H1 (cell line): ENCODE measurements around the gene GDPD2. TPM values are rescaled to one million over a fixed set of nuclear protein-coding genes. Genes with fewer than 3 reads are reported as not detected.

Experiments used
- EZH2 ChIP-seq: fragments of 200-600 bp; sonication (generic); IDR thresholded peaks from 2 replicates; pipeline ENCODE4 v1.7.1; 2012; ENCODE audit warnings: low read depth, mild to moderate bottlenecking, moderate library complexity, low read length, inconsistent platforms; ENCODE audit not compliant: severe bottlenecking
- HDAC2 ChIP-seq, 2 experiments: fragments of 300-600 bp in 1 of 2; sonication (generic) in 1 of 2; IDR thresholded peaks; 2 replicates each; pipeline ENCODE4 v1.6.1; 2011 to 2012; ENCODE audit warnings: low read depth in 2 of 2, low read length in 2 of 2, mild to moderate bottlenecking in 2 of 2, moderate library complexity in 2 of 2, borderline replicate concordance in 1 of 2, inconsistent platforms in 1 of 2
- KDM5A ChIP-seq: fragments of 200-600 bp; IDR thresholded peaks from 2 replicates; pipeline ENCODE4 v1.7.1; 2012; ENCODE audit warnings: mild to moderate bottlenecking, low read length, inconsistent platforms, mixed read lengths
- PHF8 ChIP-seq: fragments of 200-600 bp; sonication (generic); conservative IDR thresholded peaks from 2 replicates; pipeline ENCODE4 v1.7.1; 2012; ENCODE audit warnings: low read depth, mild to moderate bottlenecking, inconsistent platforms, low read length, moderate library complexity
- POU5F1 ChIP-seq: IDR thresholded peaks from 2 replicates; pipeline ENCODE4 v1.6.1; 2011; ENCODE audit warnings: low read depth, mild to moderate bottlenecking, low read length, moderate library complexity
- TCF12 ChIP-seq: IDR thresholded peaks from 2 replicates; pipeline ENCODE4 v1.6.1; 2011; ENCODE audit warnings: low read depth, mild to moderate bottlenecking, low read length
- polyA plus RNA-seq, 7 experiments: library from polyadenylated mRNA; depleted of rRNA in 3 of 7; stranded (reverse) in 5 of 7; unstranded in 2 of 7; fragments of >200 nt in 5 of 7; fragments of 200-250 nt in 2 of 7; gene quantifications; 1 replicate in 5 of 7; 2 replicates in 1 of 7; 4 replicates in 1 of 7; pipeline versions ENCODE4 v1.2.1 to v1.2.3, GENCODE V29; 2011 to 2013; ENCODE audit warnings: missing spikeins in 2 of 7, mixed read lengths in 2 of 7
- total RNA-seq: library from RNA; stranded (reverse); fragmentation: NEBNext Ultra II Directional; extraction: Animal tissue kit (Norgen Biotek cat#: 25700); gene quantifications from 2 replicates; pipeline ENCODE4 v1.2.1, GENCODE V29; 2021
- TF ChIP-seq, protein P1 (sequence below): IDR thresholded peaks from 2 replicates; pipeline ENCODE4 v1.6.1; 2011; ENCODE audit warnings: low read length, improper control_type of control experiment

The GDPD2 gene
- total and polyA plus RNA-seq, 2 of the 8 experiments (the other 6 are each of a cell fraction or from before 2014, with no cell fraction given): 25.6 to 68.3 TPM

- no peak for TF ChIP-seq TCF12
- no peak for TF ChIP-seq POU5F1
- no peak for TF ChIP-seq EZH2
- TF ChIP-seq HDAC2 (IDR thresholded peaks at IDR 0.05; ENCODE audit: borderline replicate concordance in 1 of 2, low read depth in 2 of 2, low read length in 2 of 2): no peak
- no peak for TF ChIP-seq KDM5A
- TF ChIP-seq PHF8: no peak
- TF ChIP-seq, protein P1, sequence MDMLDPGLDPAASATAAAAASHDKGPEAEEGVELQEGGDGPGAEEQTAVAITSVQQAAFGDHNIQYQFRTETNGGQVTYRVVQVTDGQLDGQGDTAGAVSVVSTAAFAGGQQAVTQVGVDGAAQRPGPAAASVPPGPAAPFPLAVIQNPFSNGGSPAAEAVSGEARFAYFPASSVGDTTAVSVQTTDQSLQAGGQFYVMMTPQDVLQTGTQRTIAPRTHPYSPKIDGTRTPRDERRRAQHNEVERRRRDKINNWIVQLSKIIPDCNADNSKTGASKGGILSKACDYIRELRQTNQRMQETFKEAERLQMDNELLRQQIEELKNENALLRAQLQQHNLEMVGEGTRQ: no peak
- TF ChIP-seq, all 59 proteins: peak for 0
These were observed 23.6 kb downstream of the GDPD2 start (continued) for GRCh38 chrX:70446380-70447350.
